Measurements from ENCODE around the gene LIPC. TPM values are rescaled to one million over a fixed set of nuclear protein-coding genes. Genes with fewer than 3 reads are reported as not detected.

Gene LIPC
- total RNA-seq, 1 experiment from 2014 or later = not detected

GRCh38 chr15:58443308-58443707 is 11.5 kb downstream of the LIPC start:
- ATAC-seq (peak; percentile 23; the same call in 1 of the 2 replicates), DNase-seq (ENCODE audit: low spot score) (no peak)
- no peaks in the 10 kb centered on the region for H3K9me3 Mint-ChIP-seq
- TF ChIP-seq ZNF671 (CRISPR knock-in tag; IDR thresholded peaks at IDR 0.05) (no peak), AR (CRISPR knock-in tag; IDR thresholded peaks at IDR 0.05) (no peak), CTCF (IDR thresholded peaks at IDR 0.05) (no peak), AFF4 (CRISPR knock-in tag; IDR thresholded peaks at IDR 0.05; ENCODE audit: borderline replicate concordance) (no peak), ATF3 (CRISPR knock-in tag; conservative IDR thresholded peaks at IDR 0.05) (no peak), ZNF281 (CRISPR knock-in tag; IDR thresholded peaks at IDR 0.05) (no peak), NR1H2 (CRISPR knock-in tag; IDR thresholded peaks at IDR 0.05) (no peak), ELF4 (CRISPR knock-in tag; IDR thresholded peaks at IDR 0.05; ENCODE audit: low read depth) (no peak), CREB1 (CRISPR knock-in tag; IDR thresholded peaks at IDR 0.05) (no peak), ESRRA (CRISPR knock-in tag; IDR thresholded peaks at IDR 0.05; ENCODE audit: borderline replicate concordance) (no peak), ZBTB43 (CRISPR knock-in tag; IDR thresholded peaks at IDR 0.05) (no peak), GTF2I (CRISPR knock-in tag; conservative IDR thresholded peaks at IDR 0.05) (no peak), CREM (CRISPR knock-in tag; IDR thresholded peaks at IDR 0.05) (no peak), MAX (CRISPR knock-in tag; IDR thresholded peaks at IDR 0.05) (no peak)
- peaks cover 10% of the 10 kb centered on the region for H3K27me3 Mint-ChIP-seq (ENCODE audit: low read depth)
- H3K27ac Mint-ChIP-seq = no peak overlapping the region
- no peak overlapping the region for H3K4me3 Mint-ChIP-seq
- no peaks in the 10 kb centered on the region for H3K36me3 Mint-ChIP-seq
- ChIA-PET CTCF (no interaction called here), POLR2A (no interaction called here)
- H3K4me1 Mint-ChIP-seq = peaks cover 53% of the 10 kb centered on the region
